Lower lobe of right lung (tissue), 2 donors: Measurements from ENCODE around the gene NUCB2. TPM values are rescaled to one million over a fixed set of nuclear protein-coding genes. Genes with fewer than 3 reads are reported as not detected.

ENCODE experiments used
- ATAC-seq, 2 donors: fragments of 200-7000 bp; cut with Tn5 transposase; one replicate each; pipeline ENCODE4 v1.9.1; 2020 to 2022; ENCODE audit warnings: mild to moderate bottlenecking in 2 of 2, moderate library complexity in 2 of 2
- DNase-seq: peaks from one replicate; pipeline ENCODE4 v3.0.0-alpha.2; 2020
- H3K27ac ChIP-seq: fragments of 200-600 bp; one replicate; pipeline ENCODE4 v1.8.0; 2022
- H3K27me3 ChIP-seq: fragments of 200-600 bp; one replicate; pipeline ENCODE4 v1.8.0; 2022; ENCODE audit warnings: low read depth
- H3K36me3 ChIP-seq: fragments of 200-600 bp; one replicate; pipeline ENCODE4 v1.8.0; 2022; ENCODE audit warnings: mild to moderate bottlenecking
- H3K4me1 ChIP-seq: fragments of 200-600 bp; one replicate; pipeline ENCODE4 v1.8.0; 2022
- H3K4me3 ChIP-seq: fragments of 200-600 bp; one replicate; pipeline ENCODE4 v1.8.0; 2022; ENCODE audit warnings: mild to moderate bottlenecking
- H3K9me3 ChIP-seq: fragments of 200-600 bp; one replicate; pipeline ENCODE4 v1.8.0; 2022
- intact Hi-C: fragments of 100-400 bp; cut with DNase I; formaldehyde crosslinking; loops from one replicate; pipeline ENCODE4 v1.11.0; 2022
- total RNA-seq: library from RNA; stranded (reverse); fragmentation: NEBNext Ultra II Directional; extraction: Animal tissue kit (Norgen Biotek cat#: 25700); gene quantifications from one replicate; pipeline ENCODE4 v1.2.1, GENCODE V29; 2021
- TF ChIP-seq, protein P1 (sequence below): fragments of 200-600 bp; IDR thresholded peaks from one replicate; pipeline ENCODE4 v1.8.0; 2022; ENCODE audit warnings: antibody characterized with exemption, mild to moderate bottlenecking
- donor health status: DM: no; HTN: yes; CAD: no; lungs with severe emphysema.

The NUCB2 gene
- total RNA-seq, 1 donor from 2014 or later = 82.7 TPM

DNA sequence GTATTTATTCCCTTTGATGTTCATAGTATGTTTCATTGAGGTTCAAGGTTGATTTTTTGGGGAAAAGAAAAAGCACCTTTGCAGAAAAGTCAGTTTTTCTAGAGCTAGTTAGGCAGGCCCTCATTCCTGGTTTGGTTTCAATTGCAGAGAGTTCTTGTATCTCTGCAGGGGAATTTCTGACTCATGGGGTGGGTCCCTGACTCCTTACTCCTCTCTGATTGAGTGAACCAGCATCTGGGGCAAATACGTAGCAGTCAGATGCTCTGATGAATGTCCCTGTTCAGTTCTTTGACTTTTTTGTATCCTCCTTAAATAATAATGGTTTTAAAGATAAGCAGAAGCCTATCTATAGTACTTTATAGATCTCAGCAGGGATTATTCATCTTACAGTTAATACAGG, 67.4 kb downstream of the NUCB2 start:
- no peaks in the 10 kb centered on the region for H3K4me1 ChIP-seq
- H3K27ac ChIP-seq = no peak overlapping the region
- no peaks in the 10 kb centered on the region for H3K27me3 ChIP-seq
- TF ChIP-seq, protein P1, sequence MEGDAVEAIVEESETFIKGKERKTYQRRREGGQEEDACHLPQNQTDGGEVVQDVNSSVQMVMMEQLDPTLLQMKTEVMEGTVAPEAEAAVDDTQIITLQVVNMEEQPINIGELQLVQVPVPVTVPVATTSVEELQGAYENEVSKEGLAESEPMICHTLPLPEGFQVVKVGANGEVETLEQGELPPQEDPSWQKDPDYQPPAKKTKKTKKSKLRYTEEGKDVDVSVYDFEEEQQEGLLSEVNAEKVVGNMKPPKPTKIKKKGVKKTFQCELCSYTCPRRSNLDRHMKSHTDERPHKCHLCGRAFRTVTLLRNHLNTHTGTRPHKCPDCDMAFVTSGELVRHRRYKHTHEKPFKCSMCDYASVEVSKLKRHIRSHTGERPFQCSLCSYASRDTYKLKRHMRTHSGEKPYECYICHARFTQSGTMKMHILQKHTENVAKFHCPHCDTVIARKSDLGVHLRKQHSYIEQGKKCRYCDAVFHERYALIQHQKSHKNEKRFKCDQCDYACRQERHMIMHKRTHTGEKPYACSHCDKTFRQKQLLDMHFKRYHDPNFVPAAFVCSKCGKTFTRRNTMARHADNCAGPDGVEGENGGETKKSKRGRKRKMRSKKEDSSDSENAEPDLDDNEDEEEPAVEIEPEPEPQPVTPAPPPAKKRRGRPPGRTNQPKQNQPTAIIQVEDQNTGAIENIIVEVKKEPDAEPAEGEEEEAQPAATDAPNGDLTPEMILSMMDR = no peak
- H3K4me3 ChIP-seq = no peak overlapping the region
- intact Hi-C loops = no loop called here
- ATAC-seq = no peak
- no peaks in the 10 kb centered on the region for H3K36me3 ChIP-seq
- H3K9me3 ChIP-seq = no peaks in the 10 kb centered on the region
- DNase-seq = no peak

DNA sequence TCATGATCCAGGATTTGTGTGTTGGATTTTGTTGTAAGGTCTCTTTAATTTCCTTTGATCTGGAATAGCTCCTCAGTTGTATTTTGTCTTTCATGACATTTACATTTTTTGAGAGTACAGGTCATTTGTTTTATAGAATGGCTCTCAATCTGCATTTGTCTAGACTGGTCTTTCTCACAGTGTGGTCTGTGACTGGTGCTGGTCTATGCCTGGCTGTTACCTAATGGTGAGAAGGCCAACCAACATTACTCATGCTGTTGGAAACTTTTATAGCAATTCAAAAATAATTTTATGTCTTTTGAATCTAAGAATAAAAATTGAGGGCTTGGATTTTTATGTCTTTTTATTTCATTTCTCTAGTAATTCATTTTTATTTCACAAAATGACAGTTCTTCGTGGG, 71.1 kb downstream of the NUCB2 start:
- Histone ChIP-seq H3K36me3 (no peaks in the 10 kb centered on the region), H3K4me3 (no peak overlapping the region), H3K4me1 (peaks cover 8% of the 10 kb centered on the region), H3K27ac (no peak overlapping the region), H3K27me3 (no peaks in the 10 kb centered on the region), H3K9me3 (no peaks in the 10 kb centered on the region)
- DNase-seq (no peak), ATAC-seq (no peak)
- intact Hi-C loops = no loop called here
- TF ChIP-seq, protein P1 = no peak

DNA sequence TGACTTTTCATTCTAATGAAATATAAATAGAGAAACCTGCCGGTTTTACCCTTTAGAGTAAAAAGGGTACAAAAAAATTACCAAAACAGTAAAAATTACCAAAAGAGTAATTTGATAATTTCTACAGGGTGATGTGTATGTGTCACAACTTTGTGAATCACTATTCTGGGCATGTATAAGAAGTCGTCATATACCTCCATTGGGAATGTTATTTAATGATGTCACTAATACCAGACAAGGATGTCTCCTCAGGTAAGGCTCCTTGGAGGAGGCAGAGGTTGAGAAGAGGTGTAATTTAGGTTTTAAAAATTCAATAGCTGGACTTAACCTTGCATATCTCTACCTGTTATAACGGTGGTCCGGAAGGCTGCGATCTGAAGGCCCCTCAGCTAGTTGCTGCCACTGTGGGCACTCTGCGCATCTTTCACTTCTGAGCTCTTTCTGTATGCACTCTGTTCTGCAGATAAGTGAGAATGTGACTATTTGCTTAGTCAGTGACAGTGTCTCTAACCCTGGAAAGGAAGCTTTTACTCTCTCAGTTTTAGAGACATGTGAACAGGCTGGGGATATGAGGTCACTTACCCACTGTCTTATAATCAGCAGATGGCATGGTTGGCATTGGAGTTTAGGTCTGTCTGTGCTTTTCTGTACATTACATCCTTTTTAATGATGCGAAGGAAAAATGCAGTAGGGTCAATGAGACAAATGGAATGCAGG, 74.1 kb downstream of the NUCB2 start:
- ATAC-seq = no peak
- intact Hi-C loops = no loop called here

DNA sequence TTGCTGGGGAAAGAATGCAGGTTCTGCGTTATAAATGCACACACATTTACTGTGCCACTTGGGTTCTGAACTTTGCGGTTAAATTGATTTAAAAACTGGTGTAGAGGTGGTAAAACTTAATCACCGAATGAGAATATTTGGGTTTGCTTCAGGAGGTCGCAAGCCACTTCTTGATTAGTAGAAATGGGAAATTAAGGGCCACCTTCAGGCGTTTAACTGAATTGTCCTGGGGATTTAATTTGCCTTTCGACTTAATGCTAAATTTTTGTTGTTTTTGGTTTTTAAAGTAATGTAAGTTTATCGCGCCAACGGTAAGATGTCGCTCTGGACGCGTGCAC, 74.6 kb downstream of the NUCB2 start:
- no peaks in the 10 kb centered on the region for H3K36me3 ChIP-seq
- TF ChIP-seq, protein P1 = peak; percentile 13
- H3K27me3 ChIP-seq = no peaks in the 10 kb centered on the region
- intact Hi-C loops = no loop called here
- DNase-seq = no peak
- H3K27ac ChIP-seq = no peak overlapping the region
- no peak for ATAC-seq
- peak overlapping the region; percentile 71 for H3K4me3 ChIP-seq
- H3K4me1 ChIP-seq = peaks cover 17% of the 10 kb centered on the region
- H3K9me3 ChIP-seq = no peaks in the 10 kb centered on the region

More for the DNA sequence above, 74.1 kb downstream of the NUCB2 start:
- H3K27ac ChIP-seq = no peak overlapping the region
- TF ChIP-seq, protein P1 = no peak
- no peaks in the 10 kb centered on the region for H3K27me3 ChIP-seq
- H3K4me1 ChIP-seq = peaks cover 17% of the 10 kb centered on the region
- H3K36me3 ChIP-seq = no peaks in the 10 kb centered on the region
- no peaks in the 10 kb centered on the region for H3K9me3 ChIP-seq
- H3K4me3 ChIP-seq = no peak overlapping the region
- no peak for DNase-seq

DNA sequence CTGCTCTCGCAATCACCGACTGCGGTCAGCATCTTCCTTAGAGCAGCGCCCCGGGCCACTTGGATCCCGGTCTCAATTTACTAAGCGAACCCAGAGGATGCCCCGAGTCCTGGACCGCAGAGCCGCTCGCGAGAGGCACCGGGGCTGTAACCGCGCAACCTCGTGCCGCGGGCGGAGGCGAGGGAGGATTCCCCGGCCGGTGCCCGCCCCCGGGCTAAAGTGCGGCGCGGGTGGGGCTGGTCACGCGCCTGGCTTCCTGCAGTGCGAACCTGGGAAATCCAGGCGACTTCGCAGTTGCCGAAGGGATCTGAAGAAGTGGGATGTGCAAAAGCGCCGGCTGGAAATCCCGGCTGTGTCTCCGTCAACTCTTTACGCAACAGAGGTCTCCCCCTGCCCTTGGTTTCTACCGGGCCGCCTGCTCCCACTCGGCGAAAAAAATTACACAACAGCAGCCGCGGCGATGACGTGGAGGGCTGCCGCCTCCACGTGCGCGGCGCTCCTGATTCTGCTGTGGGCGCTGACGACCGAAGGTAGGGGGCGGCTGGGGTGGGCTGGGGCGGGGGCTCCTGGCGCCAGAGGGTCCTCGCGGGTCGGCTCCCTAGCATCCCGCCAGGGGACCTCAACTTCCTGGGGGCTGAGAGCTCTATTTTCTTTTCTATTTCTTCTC, 75.1 kb downstream of the NUCB2 start, which contains the start of gene NCR3LG1:
Gene NCR3LG1 (plus strand): TSS at position 291 of the 667 bp plus-strand sequence. CDS start 170 bp downstream, at position 461.
- Histone ChIP-seq H3K4me3 (peak within 1 kb of the TSS; percentile 71), H3K9me3 (no peaks in the 10 kb centered on the region), H3K36me3 (no peaks in the 10 kb centered on the region), H3K27me3 (no peaks in the 10 kb centered on the region), H3K4me1 (peaks cover 17% of the 10 kb centered on the region), H3K27ac (peak within 1 kb of the TSS; percentile 12)
- intact Hi-C loops = no loop called here
- DNase-seq = peak; percentile 74
- peak; percentile 73 to 75 for ATAC-seq
- TF ChIP-seq, protein P1 = no peak
